NCI-H2196 (cell line): ENCODE data around the gene PIK3R3.
A peak's percentile ranks its signal among the peaks of the same experiment; 100 is the strongest.
"Not testable (repeated sequence)": the region's sequence is repeated elsewhere in the genome, so short reads cannot be mapped to it uniquely, and the experiment has no call there.

ENCODE experiments used
- DNase-seq: peaks from one replicate; lab custom pipeline; 2025; ENCODE audit not compliant: unreplicated experiment; lab: John Stamatoyannopoulos, UW

PIK3R3 gene

DNA sequence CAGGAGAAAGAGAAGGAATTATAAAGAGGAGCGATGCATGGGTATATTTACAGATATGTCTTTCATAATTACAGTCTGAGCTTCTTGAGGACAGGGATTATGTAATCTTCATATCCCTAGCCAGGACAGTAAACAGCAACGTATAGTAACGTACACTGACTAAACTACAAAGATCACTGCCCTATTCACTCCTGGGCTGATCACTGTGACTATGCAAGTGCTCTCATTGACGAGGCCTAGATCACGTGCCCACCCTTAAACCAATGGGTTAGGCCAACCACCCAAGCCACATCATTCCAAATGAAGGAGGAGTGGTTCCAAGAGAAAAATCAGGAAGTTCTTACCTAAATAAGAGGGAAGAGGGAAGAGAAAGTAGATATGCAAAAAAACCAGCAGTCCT lies 18.5 kb downstream of the PIK3R3 start:
- DNase-seq, result no peak

DNA sequence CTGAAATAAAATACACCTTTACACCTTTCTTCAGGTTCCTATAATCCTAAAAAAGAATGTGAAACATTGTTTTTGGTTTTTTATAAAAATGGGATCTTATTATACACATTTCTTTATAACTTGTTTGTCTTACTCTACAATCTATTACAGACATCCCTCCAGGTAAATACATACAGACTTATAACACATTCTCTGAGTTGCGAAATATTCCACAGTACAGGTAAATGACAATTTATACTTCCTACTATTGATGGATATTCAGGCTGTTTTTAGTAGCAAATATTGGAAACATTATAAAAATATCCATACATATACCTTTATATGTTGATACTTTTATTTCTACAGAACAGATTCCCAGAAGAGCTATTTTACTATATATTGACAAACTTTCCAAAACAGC lies 20.3 kb downstream of the PIK3R3 start:
- DNase-seq, result no peak

DNA sequence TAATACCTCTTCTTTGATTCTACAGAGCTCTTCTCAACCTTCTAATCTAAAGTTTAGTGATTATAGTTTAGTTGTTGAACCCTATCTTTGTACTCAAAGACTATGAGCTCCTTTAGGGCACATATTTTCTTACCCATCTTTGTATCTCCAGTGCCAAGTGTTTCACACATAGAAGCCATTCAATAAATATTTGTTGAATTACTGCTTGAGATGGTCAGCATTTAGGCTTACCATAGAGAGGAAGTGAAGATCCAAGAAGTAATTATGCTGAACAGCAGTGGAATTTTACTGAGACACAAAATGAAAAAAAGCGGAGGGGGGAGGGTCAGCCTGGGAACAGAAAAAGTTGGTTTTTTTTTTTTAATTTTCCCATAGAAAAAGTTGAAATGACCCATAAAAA lies 21.9 kb downstream of the PIK3R3 start:
- no peak for DNase-seq

DNA sequence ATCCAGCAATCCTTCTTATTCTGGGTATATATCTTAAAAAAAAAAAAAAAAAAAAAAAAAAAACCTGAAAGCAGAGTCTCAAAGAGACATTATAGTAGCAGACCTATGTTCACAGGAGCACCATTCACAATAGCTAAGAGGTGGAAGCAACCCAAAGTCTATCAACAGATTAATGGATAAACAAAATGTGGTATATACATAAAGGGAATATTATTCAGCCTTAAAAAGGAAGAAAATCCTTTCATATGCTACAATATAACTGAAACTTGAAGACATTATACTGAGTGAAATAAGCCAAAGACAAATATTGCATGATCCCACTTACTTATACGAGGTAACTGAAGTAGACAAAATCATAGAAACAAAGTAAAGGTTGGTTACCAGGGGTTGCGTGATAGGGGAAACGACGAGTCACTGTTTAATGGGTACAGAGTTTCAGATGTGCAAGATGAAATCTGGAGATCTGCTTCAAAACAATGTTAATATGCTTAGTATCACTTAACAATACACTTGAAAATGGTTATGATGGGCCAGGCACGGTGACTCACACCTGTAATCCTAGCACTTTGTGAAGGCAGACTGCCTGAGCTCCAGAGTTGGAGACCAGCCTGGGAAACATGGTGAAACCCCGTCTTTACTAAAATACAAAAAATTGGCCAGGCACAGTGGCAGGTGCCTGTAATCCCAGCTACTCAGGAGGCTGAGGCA lies 29.5 kb downstream of the PIK3R3 start:
- peak; percentile 71 for DNase-seq

DNA sequence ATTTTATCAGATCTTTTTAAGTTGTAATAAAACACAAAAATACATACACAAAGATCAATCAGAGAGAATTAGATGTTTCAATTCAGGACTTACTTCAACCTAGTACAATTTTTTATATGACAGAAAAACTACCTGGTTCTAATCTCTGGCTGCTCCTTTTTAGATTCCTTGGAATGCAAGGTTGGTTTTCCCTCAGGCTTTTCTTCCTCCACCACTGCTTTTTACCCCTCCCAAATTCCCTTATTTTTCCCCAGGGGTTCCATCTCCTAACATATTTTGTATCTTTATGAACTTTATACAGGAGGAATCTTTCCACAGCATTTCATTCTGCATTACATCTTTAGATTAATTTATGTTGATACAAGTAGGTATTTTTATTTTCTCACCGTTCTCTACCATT lies 33.2 kb downstream of the PIK3R3 start:
- no peak for DNase-seq

DNA sequence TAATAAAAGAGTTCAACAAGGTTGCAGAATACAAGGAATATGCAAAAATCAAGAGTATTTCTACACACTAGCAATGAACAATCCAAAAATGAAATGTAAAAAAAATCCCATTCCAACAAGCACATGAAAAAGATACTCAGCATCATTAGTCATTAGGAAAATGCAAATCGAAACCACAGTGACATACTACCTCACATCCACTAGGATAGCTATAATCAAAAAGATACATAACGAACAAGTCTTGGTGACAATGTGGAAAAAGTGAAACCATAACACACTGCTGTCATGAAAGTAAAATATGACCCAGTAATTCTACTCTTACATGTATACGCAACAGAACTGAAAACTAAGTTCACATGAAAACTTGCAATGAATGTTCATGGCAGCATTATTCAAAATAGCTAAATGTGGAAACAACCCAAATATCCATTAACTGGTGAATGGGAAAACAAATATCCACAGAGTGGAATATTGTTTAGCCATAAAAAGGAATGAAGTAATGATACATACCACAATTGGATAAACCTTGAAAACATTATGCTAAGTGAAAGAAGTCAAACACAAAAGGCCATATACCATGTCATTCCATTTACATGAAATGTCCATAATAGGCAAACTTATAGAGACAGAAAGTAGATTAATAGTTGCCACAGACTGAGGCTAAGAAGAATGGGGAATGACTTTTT lies 34.3 kb downstream of the PIK3R3 start:
- DNase-seq, result no peak

DNA sequence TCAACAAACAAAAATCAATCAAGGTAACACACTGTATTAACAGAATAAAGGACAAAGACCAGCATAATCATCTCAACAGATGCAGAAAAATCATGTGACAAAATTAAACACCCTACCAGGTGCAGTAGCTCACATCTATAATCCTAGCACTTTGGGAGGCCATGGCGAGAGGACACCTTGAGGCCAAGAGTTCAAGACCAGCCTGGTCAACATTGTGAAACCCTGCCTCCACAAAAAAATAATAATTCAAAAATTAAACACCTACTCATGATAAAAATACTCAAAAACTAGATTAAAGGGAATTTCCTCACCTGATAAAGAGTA lies 35.3 kb downstream of the PIK3R3 start:
- DNase-seq, result no peak

DNA sequence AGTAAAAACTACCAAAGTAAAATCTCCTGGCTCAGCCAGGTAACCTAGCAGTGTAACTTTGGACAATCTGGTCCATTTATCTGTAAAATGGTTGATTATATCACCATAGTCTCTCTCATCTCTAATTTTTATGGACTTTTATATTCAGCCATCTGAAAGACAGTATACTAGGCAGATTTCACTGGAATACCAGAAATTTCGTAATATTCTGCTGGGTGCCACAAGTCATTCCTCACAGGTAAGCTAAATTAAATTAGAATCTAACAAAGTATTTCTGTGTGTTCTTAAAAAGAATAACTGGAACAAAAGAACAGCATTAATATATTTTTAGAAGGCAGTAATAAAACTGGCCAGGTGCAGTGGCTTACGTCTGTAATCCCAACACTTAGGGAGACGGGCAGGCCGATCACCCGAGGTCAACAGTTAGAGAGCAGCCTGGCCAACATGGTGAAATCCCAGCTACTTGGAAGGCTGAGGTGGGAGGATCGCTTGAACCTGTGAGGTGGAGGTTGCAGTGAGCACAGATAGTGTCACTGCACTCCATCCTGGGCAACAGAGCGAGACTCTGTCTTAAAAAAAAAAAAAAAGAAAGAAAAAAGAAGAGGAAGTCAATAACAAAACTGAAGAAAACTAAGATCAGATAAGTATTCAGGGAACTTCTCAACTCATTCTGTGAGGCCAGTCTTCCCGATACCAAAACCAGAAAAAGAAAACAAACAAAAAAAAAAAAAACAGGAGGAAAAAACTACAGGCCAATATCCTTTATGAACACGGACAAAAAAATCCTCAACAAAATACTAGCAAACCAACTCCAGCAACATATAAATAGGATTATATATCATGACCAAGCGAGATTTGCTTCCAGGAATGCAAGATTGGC lies 35.9 kb downstream of the PIK3R3 start:
- DNase-seq, result no peak

DNA sequence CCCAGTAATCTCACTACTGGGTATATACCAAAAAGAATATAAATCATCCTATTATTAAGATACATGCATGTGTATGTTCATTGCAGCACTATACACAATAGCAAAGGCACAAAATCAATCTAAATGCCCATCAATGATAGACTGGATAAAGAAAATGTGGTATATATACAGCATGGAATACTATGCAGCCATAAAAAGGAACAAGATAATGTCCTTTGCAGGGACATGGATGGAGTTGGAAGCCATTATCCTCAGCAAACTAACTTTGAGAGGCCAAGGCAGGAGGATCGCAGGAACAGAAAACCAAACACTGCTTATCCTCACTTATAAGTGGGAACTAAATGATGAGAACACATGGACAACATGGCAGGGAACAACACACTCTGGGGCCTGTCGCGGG lies 37.3 kb downstream of the PIK3R3 start:
- not testable (repeated sequence) for DNase-seq

DNA sequence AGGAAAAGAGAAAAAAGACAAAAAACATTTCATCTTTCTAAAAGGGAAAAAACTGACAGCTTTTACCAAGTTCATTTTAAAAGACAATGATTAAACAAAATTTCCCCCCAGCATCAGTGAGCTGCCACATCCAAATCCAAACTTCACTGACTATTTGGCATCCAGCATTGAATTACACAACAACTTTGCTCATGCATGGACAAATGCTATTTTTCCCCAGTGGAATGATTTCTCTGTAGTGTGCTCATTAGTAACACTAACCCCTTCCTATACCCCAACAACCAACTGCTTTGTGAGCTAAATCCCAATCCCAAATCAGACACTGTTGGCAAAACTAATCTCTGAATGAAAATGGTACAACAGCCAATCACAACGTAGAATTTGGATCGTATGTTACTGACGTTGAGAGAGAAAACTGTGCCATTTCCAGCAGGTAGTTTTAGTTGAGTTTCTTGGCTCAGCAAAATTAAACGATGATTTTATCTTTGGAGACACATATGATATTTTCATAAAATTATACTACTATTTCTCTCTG lies 37.9 kb downstream of the PIK3R3 start:
- no peak for DNase-seq

DNA sequence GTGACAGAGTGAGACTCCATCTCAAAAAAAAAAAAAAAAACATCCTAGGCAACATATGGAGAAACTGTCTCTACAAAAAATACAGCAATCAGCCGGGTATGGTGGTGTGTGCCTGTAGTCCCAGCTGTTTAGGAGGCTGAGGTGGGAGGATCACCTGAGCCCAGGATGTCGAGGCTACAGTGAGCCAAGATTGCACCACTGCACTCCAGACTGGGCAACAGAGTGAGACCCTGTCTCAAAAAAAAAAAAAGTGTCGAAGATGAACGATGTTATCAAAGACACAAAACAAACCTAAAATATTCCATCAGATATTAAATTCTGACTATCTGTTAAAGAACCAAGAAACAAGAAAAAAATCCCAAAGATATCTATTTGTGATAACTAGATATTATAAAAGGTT lies 38.6 kb downstream of the PIK3R3 start:
- not testable (repeated sequence) for DNase-seq

DNA sequence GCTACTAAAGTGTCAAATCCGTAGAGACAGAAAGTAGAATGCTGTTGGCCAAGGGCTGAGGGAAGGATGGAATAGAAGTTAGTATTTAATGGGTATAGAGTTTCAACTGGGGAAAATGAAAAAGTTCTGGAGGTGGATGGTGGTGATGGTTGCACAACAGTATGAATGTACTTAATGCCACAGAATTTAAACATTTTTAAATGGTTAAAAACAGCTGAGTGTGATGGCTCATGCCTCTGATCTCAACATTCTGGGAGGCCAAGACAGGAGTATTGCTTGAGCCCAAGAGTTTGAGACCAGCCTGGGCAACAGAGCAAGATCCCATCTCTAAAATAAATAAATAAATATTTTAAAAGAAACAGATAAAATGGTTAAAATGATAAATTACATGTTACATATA lies 44.5 kb downstream of the PIK3R3 start:
- no peak for DNase-seq

DNA sequence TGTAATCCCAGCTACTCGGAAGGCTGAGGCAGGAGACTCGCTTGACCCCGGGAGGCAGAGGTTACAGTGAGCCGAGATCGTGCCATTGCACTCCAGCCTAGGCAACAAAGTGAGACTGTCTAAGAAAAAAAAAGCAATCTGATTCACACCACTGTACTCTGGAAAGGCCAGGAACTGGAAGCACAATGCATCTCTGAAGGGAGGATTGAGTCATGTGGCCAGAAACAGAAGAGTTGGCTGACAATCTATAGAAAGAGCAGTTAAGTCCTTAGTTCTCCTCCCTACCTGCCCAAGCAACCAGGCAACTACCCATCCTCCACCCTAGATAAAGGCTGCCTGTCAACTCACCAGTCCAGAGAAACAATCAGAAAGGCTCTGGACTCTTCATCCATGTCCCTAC lies 45.9 kb downstream of the PIK3R3 start:
- no peak for DNase-seq

DNA sequence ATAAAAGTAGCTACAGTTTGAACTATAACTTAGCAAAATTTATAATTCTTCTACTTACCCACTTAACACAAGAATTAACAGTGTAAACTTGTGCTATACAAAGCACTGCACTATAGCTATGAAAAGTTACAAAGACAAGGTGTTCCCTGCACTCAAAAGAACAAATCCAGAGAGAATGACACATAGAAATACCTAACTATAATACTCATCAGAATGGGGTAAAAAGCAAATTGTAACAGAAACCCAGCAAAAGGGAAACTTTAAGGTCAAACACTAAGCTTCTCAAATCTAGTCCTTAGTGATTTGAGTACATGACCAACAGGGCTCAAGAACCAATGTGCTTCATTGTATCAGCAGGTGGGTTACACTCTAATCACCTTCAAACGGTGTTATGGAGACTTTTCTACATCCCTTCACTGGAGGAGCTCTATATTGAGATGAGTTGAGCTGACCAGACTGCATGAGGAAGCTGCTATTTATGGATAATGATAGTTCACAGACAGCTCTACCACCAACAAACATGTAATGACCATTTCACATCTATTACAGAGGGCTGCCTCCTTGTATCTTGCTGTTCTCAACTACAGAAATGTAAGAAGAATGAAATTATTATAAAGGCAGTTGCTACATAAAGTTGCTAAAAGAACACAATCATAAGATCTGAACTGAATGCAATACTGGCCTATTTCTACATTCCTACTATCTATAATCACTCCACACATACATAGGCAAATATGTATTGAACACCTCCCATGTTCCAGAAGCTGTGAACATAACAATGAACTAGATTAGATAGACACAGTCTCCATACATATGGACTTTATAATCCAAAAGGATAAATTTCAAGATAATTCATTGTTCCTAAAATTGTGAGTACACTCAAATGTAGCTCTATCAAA lies 47.6 kb downstream of the PIK3R3 start:
- DNase-seq, result no peak

DNA sequence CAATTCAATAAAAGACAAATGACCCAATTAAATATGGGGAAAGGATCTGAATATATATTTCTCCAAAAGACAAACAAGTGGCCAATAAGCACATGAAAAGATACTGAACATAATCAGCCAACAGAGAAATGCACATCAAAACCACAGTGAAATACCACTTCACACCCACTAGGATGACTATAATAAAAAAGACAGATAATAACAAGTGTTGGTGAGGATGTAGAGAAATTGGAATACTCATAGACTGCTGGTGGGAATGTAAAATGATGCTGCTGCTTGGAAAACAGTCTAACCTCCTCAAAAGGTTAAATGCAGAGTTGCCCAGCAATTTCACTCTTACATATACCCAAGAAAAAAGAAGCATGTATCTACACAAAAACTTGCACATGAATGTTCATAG lies 48.9 kb downstream of the PIK3R3 start:
- no peak for DNase-seq

DNA sequence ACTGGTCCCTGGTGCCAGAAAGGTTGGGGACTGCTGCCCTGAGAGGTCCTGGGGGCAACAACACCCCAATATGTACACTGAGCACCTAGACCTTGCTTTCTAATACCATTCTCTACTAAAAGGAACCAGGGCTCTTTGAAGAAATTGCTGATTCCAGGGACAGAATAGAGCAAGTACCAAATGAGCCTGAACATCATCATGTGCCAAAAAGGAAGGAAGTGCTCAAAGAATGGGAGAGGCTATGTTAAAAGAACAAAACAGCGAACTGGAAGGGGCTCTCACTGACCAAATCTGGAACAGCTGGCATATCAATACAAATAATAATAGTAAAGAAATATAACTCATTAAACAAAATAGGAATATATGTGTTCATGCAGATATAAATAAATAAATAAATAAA lies 50.8 kb downstream of the PIK3R3 start:
- no peak for DNase-seq

DNA sequence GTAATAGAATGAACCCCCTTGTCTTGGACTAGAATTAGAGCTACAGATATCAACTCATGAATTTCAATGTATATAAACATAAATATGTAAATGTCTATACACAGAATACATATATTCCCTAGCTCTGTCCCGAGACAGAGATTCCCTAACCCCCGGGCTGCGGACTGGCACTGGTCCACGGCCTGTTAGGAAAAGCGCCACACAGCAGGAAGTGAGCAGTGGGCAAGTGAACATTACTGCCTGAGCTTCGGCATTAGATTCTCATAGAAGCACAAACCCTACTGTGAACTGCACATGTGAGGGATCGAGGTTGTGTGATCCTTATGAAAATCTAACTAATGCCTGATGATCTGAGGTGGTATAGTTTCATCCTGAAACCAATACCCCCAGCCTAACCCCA lies 51.2 kb downstream of the PIK3R3 start:
- DNase-seq, result no peak

DNA sequence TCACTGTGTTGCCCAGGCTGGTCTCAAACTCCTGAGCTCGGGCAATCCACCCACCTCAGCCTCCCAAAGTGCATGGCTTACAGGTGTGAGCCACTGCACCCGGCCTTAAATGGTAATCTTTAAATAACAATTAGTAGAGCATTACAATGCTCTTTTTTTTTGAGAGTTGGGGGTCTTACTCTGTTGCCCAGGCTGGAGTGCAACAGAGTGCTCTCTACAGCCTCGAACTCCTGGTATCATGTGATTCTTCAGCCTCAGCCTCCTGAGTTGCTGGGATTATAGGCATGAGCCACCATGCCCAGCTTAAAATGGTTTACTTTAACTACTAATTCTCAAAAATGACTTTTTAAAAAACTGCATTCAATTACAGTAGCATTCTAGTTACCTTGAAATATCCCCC lies 52.2 kb downstream of the PIK3R3 start:
- DNase-seq, result no peak

DNA sequence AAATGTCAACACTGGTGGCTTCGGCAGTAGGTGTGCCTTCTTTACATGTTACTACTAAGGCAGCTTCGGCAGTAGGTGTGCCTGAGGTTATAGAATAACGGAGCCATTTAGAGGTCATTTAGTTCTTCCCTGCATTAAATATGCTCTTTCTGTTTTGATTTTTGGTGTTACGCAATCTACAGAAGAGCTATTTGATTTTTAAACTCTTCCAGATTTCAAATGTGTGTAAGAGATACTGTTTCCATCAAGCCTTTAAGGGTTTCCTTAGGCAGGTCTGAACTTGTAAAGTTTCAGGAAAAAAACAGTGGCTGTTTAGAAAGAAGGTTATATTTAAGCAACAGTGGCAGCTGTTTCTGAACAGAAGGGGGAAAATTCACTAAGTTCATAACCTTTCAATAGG lies 54.8 kb downstream of the PIK3R3 start:
- peak; percentile 36 for DNase-seq

DNA sequence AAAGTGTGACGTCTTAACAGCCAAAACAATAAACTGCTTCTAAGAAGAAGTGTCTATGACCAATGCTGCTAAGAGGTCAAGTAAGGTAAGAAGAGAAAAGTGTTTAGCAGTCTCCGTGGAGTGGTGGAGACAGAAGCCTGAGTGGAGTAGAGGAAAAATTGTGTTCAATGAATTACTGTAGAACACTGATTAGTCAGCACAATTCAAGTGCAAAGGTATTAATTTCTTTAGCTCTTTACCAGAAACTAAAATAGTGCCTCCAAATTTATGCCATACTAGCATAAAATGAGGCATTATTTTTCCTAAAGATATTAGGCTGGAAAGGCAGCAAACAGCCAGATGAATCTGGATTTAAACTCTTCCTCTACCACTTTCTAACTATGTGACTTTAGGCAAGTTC lies 56.1 kb downstream of the PIK3R3 start:
- DNase-seq, result no peak

DNA sequence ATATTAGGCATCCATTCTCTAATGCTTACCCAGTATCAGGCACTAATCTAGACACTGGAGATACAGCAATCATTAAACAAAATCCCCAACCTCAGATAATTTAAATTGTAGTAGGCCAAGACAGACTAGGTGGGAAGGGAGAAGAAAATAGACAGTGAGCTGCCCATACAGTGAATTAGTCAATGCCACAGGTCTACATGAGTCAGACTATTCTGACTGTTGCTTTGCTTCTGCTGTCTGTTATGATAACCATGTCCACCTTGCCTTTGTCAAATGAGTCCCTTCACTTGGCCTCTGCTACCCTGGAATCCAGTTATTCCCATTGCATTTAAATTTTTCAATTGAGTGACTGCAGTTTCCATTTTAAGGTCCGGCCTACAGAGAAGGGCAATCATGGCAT lies 59.5 kb downstream of the PIK3R3 start:
- DNase-seq, result no peak
